GM23338 (cell line): ENCODE results near the gene XYLT1. TPM values are rescaled to one million over a fixed set of nuclear protein-coding genes. Genes with fewer than 3 reads are reported as not detected.

ENCODE experiments used
- ATAC-seq: fragments of 200-7000 bp; cut with Tn5 transposase; 3 replicates; pipeline ENCODE4 v1.9.1; 2020
- DNase-seq: peaks from one replicate; pipeline ENCODE4 v3.0.0-alpha.2; 2015; ENCODE audit warnings: low spot score
- H2AFZ ChIP-seq: fragments of 200-600 bp; sonication (generic); 2 replicates; pipeline ENCODE4 v1.8.0; 2016; ENCODE audit warnings: antibody characterized with exemption, mild to moderate bottlenecking, moderate library complexity
- H3F3A ChIP-seq: fragments of 200-600 bp; sonication (generic); replicated peaks from 2 replicates; pipeline ENCODE4 v1.8.0; 2017; ENCODE audit warnings: antibody characterized with exemption, mixed run types, low read depth
- H3K27ac ChIP-seq: fragments of 200-600 bp; sonication (generic); 2 replicates; pipeline ENCODE4 v1.6.1; 2016; ENCODE audit warnings: low read depth
- H3K27me3 ChIP-seq: fragments of 200-600 bp; sonication (generic); 2 replicates; pipeline ENCODE4 v1.8.0; 2016; ENCODE audit warnings: mild to moderate bottlenecking, mixed run types, moderate library complexity; ENCODE audit not compliant: insufficient read depth
- H3K36me3 ChIP-seq: fragments of 200-600 bp; sonication (generic); 2 replicates; pipeline ENCODE4 v1.8.0; 2016; ENCODE audit warnings: mild to moderate bottlenecking; ENCODE audit not compliant: insufficient read depth
- H3K4me1 ChIP-seq: fragments of 200-600 bp; sonication (generic); 2 replicates; pipeline ENCODE4 v1.8.0; 2016; ENCODE audit warnings: mild to moderate bottlenecking, moderate library complexity; ENCODE audit not compliant: insufficient read depth
- H3K4me2 ChIP-seq: fragments of 200-600 bp; sonication (generic); 2 replicates; pipeline ENCODE4 v1.7.1; 2017; ENCODE audit warnings: mixed run types
- H3K4me3 ChIP-seq: fragments of 200-600 bp; sonication (generic); 2 replicates; pipeline ENCODE4 v1.6.1; 2016; ENCODE audit warnings: mixed run types
- H3K79me2 ChIP-seq: fragments of 200-600 bp; sonication (generic); replicated peaks from 2 replicates; pipeline ENCODE4 v1.8.0; 2017; ENCODE audit warnings: mild to moderate bottlenecking; ENCODE audit not compliant: insufficient read depth
- H3K9me2 ChIP-seq: fragments of 200-600 bp; sonication (generic); 2 replicates; pipeline ENCODE4 v1.8.0; 2017; ENCODE audit not compliant: insufficient read depth
- H4K20me1 ChIP-seq: fragments of 200-600 bp; sonication (generic); replicated peaks from 2 replicates; pipeline ENCODE4 v1.8.0; 2017; ENCODE audit warnings: mild to moderate bottlenecking; ENCODE audit not compliant: insufficient read depth
- H3K27ac Mint-ChIP-seq: 2 replicates; pipeline ENCODE4 v1.8.0; 2020; ENCODE audit warnings: inconsistent platforms, mild to moderate bottlenecking, moderate library complexity, mixed read lengths
- H3K27me3 Mint-ChIP-seq: 3 replicates; pipeline ENCODE4 v1.8.0; 2022; ENCODE audit warnings: low read depth, mild to moderate bottlenecking, moderate library complexity, mixed read lengths, inconsistent platforms; ENCODE audit not compliant: insufficient read depth, poor library complexity
- H3K36me3 Mint-ChIP-seq: 3 replicates; pipeline ENCODE4 v1.8.0; 2021; ENCODE audit warnings: low read depth, mild to moderate bottlenecking, inconsistent platforms, moderate library complexity, mixed read lengths
- H3K4me1 Mint-ChIP-seq: 3 replicates; pipeline ENCODE4 v1.8.0; 2020; ENCODE audit warnings: mild to moderate bottlenecking, inconsistent platforms, mixed read lengths
- H3K4me3 Mint-ChIP-seq: 3 replicates; pipeline ENCODE4 v1.8.0; 2021; ENCODE audit warnings: moderate library complexity, mild to moderate bottlenecking, inconsistent platforms, mixed read lengths
- H3K9me3 Mint-ChIP-seq: 3 replicates; pipeline ENCODE4 v1.8.0; 2020; ENCODE audit warnings: moderate library complexity, mild to moderate bottlenecking, inconsistent platforms, mixed read lengths
- CREB1 ChIP-seq: fragments of 250-450 bp; sonication (Bioruptor Pico); IDR thresholded peaks from 2 replicates; pipeline ENCODE4 v1.5.0; 2020; ENCODE audit warnings: low read depth, mild to moderate bottlenecking, moderate library complexity
- CTCF ChIP-seq, 2 experiments: fragments of 200-600 bp in 1 of 2; sonication (generic) in 1 of 2; conservative IDR thresholded peaks; 2 replicates each; pipeline versions ENCODE4 v1.5.1 to v1.6.1; 2016 to 2017; ENCODE audit warnings: antibody characterized with exemption in 2 of 2, low read depth in 2 of 2, mild to moderate bottlenecking in 2 of 2, moderate library complexity in 1 of 2
- EZH2 ChIP-seq: fragments of 200-600 bp; sonication (generic); IDR thresholded peaks from one replicate; pipeline ENCODE4 v1.8.0; 2017; ENCODE audit warnings: antibody characterized with exemption, mild to moderate bottlenecking, low read depth; ENCODE audit not compliant: unreplicated experiment
- EZH2phosphoT487 ChIP-seq: fragments of 200-600 bp; sonication (generic); IDR thresholded peaks from one replicate; pipeline ENCODE4 v1.8.1; 2018; ENCODE audit warnings: antibody characterized with exemption; ENCODE audit not compliant: unreplicated experiment
- NANOG ChIP-seq: IDR thresholded peaks from 2 replicates; pipeline ENCODE4 v1.6.1; 2016; ENCODE audit warnings: antibody characterized with exemption, borderline replicate concordance
- POLR2AphosphoS5 ChIP-seq: IDR thresholded peaks from 2 replicates; pipeline ENCODE4 v1.6.1; 2016; ENCODE audit warnings: antibody characterized with exemption, low read depth
- ZNF114 ChIP-seq: fragments of 250-450 bp; sonication (Bioruptor Pico); IDR thresholded peaks from 2 replicates; pipeline ENCODE4 v1.5.0; 2020; ENCODE audit warnings: mild to moderate bottlenecking, moderate library complexity
- ZNF331 ChIP-seq: fragments of 250-450 bp; sonication (Bioruptor Pico); IDR thresholded peaks from 2 replicates; pipeline ENCODE4 v1.5.0; 2020; ENCODE audit warnings: low read depth, mild to moderate bottlenecking, moderate library complexity
- polyA plus RNA-seq: library from polyadenylated mRNA; unstranded; fragments of >200 nt; fragmentation: Nextera tagmentation; extraction: Ambion mirVana; gene quantifications from 2 replicates; pipeline ENCODE4 v1.2.1, GENCODE V29; 2016
- total RNA-seq: library from RNA; depleted of rRNA; stranded (reverse); fragments of >200 nt; shearing (Covaris generic); gene quantifications from 2 replicates; pipeline ENCODE4 v1.2.3, GENCODE V29; 2014
- TF ChIP-seq, protein P1 (sequence below): fragments of 250-450 bp; sonication (Bioruptor Pico); IDR thresholded peaks from 2 replicates; pipeline ENCODE4 v1.5.0; 2020; ENCODE audit warnings: mild to moderate bottlenecking, moderate library complexity

XYLT1 gene
- total and polyA plus RNA-seq, 2 experiments from 2014 or later = 3.5 to 24.7 TPM

DNA sequence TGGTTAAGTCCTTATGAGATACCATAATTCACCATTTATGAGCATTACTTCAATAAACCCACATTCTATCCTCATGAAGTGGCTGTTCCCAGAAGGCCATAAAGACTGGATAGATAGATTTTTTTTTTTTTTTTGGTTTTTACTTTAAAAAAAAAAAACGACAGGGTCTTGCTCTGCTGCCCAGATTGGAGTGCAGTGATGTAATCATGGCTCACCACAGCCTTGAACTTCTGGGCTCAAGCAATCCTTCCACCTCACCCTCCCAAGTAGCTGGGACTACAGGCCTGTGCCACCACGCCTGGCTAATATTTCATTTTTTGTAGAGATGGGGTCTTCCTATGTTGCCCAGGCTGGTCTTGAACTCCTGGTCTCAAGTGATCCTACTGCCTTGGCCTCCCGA, 102.3 kb downstream of the XYLT1 start:
- Histone ChIP-seq H3K27me3 (no peaks in the 10 kb centered on the region), H3K4me3 (no peak overlapping the region), H3F3A (0 out of 2 replicates have a peak, but pooled peaks cover 2% of the 10 kb centered on the region), H3K27ac (peak overlapping the region; percentile 22; the same call in 1 of the 2 replicates), H3K4me2 (peak overlapping the region; percentile 28; the same call in 1 of the 2 replicates), H4K20me1 (no peaks in the 10 kb centered on the region), H3K79me2 (peaks cover 70% of the 10 kb centered on the region), H3K36me3 (no peaks in the 10 kb centered on the region), H3K4me1 (peaks cover 55% of the 10 kb centered on the region), H3K9me2 (0 out of 2 replicates have a peak, but pooled peaks cover 4% of the 10 kb centered on the region), H2AFZ (no peak overlapping the region)
- no peak overlapping the region for H3K27ac Mint-ChIP-seq
- DNase-seq = no peak
- peaks cover 8% of the 10 kb centered on the region for H3K27me3 Mint-ChIP-seq
- no peaks in the 10 kb centered on the region for H3K9me3 Mint-ChIP-seq
- TF ChIP-seq EZH2 (no peak), EZH2phosphoT487 (no peak), ZNF331 (CRISPR knock-in tag) (no peak), POLR2AphosphoS5 (no peak), NANOG (no peak), CREB1 (CRISPR knock-in tag) (no peak), ZNF114 (CRISPR knock-in tag) (no peak), CTCF (conservative IDR thresholded peaks at IDR 0.05; ENCODE audit: low read depth in 2 of 2) (no peak)
- TF ChIP-seq, protein P1, sequence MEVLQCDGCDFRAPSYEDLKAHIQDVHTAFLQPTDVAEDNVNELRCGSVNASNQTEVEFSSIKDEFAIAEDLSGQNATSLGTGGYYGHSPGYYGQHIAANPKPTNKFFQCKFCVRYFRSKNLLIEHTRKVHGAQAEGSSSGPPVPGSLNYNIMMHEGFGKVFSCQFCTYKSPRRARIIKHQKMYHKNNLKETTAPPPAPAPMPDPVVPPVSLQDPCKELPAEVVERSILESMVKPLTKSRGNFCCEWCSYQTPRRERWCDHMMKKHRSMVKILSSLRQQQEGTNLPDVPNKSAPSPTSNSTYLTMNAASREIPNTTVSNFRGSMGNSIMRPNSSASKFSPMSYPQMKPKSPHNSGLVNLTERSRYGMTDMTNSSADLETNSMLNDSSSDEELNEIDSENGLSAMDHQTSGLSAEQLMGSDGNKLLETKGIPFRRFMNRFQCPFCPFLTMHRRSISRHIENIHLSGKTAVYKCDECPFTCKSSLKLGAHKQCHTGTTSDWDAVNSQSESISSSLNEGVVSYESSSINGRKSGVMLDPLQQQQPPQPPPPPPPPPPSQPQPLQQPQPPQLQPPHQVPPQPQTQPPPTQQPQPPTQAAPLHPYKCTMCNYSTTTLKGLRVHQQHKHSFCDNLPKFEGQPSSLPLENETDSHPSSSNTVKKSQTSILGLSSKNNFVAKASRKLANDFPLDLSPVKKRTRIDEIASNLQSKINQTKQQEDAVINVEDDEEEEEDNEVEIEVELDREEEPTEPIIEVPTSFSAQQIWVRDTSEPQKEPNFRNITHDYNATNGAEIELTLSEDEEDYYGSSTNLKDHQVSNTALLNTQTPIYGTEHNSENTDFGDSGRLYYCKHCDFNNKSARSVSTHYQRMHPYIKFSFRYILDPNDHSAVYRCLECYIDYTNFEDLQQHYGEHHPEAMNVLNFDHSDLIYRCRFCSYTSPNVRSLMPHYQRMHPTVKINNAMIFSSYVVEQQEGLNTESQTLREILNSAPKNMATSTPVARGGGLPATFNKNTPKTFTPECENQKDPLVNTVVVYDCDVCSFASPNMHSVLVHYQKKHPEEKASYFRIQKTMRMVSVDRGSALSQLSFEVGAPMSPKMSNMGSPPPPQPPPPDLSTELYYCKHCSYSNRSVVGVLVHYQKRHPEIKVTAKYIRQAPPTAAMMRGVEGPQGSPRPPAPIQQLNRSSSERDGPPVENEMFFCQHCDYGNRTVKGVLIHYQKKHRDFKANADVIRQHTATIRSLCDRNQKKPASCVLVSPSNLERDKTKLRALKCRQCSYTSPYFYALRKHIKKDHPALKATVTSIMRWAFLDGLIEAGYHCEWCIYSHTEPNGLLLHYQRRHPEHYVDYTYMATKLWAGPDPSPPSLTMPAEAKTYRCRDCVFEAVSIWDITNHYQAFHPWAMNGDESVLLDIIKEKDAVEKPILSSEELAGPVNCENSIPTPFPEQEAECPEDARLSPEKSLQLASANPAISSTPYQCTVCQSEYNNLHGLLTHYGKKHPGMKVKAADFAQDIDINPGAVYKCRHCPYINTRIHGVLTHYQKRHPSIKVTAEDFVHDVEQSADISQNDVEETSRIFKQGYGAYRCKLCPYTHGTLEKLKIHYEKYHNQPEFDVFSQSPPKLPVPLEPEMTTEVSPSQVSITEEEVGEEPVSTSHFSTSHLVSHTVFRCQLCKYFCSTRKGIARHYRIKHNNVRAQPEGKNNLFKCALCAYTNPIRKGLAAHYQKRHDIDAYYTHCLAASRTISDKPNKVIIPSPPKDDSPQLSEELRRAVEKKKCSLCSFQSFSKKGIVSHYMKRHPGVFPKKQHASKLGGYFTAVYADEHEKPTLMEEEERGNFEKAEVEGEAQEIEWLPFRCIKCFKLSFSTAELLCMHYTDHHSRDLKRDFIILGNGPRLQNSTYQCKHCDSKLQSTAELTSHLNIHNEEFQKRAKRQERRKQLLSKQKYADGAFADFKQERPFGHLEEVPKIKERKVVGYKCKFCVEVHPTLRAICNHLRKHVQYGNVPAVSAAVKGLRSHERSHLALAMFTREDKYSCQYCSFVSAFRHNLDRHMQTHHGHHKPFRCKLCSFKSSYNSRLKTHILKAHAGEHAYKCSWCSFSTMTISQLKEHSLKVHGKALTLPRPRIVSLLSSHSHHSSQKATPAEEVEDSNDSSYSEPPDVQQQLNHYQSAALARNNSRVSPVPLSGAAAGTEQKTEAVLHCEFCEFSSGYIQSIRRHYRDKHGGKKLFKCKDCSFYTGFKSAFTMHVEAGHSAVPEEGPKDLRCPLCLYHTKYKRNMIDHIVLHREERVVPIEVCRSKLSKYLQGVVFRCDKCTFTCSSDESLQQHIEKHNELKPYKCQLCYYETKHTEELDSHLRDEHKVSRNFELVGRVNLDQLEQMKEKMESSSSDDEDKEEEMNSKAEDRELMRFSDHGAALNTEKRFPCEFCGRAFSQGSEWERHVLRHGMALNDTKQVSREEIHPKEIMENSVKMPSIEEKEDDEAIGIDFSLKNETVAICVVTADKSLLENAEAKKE (CRISPR knock-in tag) = no peak
- no peak for ATAC-seq
- H3K4me1 Mint-ChIP-seq = peaks cover 72% of the 10 kb centered on the region
- H3K36me3 Mint-ChIP-seq = no peaks in the 10 kb centered on the region
- H3K4me3 Mint-ChIP-seq = no peak overlapping the region
